ENCODE measurements around the gene LSAMP.

Gene LSAMP

DNA sequence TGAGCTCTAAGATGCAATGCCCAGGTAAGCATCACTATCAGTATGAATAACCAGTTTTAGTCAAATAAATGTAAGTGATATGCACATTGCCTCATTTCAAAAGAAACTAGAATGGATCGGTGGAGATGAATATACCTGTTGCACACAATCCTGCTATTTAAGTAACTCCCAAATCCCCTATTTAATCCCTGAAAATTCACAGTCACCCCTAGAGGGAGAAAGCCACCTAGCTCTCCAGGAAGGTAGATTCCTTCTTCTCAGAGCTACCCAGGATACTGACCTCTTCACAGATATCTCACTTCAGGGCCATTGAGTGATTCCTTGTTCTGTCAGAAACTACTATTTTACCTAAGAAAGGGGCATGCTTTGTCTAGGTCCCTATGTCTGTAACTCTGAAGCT is 11.7 kb downstream of the LSAMP start:
- Histone ChIP-seq H2AFZ (ENCODE audit: low read depth, low read length) (no peak overlapping the region), H3K9me3 (ENCODE audit: insufficient read depth, low read length, severe bottlenecking) (no peaks in the 10 kb centered on the region), H4K20me1 (ENCODE audit: insufficient read depth, low read length) (no peaks in the 10 kb centered on the region), H3K79me2 (ENCODE audit: insufficient read depth, low read length) (no peaks in the 10 kb centered on the region), H3K4me2 (ENCODE audit: insufficient read depth, low read length) (no peak overlapping the region), H3K27ac (ENCODE audit: low read length) (no peak overlapping the region), H3K9ac (ENCODE audit: low read depth, low read length) (no peak overlapping the region), H3K4me1 (ENCODE audit: insufficient read depth, low read length) (no peaks in the 10 kb centered on the region), H3K27me3 (ENCODE audit: insufficient read depth, low read length, poor library complexity) (no peaks in the 10 kb centered on the region), H3K36me3 (ENCODE audit: insufficient read depth, low read length) (no peaks in the 10 kb centered on the region), H3K4me3 (ENCODE audit: low read depth in 1 of 2, low read length in 2 of 2) (no peak overlapping the region)
- ATAC-seq (ENCODE audit: insufficient read depth, low read depth), result no peak
- no peak for DNase-seq
- no peak for TF ChIP-seq EZH2 (IDR thresholded peaks at IDR 0.05; ENCODE audit: borderline replicate concordance, low read depth, low read length, severe bottlenecking)
- TF ChIP-seq, protein P1, sequence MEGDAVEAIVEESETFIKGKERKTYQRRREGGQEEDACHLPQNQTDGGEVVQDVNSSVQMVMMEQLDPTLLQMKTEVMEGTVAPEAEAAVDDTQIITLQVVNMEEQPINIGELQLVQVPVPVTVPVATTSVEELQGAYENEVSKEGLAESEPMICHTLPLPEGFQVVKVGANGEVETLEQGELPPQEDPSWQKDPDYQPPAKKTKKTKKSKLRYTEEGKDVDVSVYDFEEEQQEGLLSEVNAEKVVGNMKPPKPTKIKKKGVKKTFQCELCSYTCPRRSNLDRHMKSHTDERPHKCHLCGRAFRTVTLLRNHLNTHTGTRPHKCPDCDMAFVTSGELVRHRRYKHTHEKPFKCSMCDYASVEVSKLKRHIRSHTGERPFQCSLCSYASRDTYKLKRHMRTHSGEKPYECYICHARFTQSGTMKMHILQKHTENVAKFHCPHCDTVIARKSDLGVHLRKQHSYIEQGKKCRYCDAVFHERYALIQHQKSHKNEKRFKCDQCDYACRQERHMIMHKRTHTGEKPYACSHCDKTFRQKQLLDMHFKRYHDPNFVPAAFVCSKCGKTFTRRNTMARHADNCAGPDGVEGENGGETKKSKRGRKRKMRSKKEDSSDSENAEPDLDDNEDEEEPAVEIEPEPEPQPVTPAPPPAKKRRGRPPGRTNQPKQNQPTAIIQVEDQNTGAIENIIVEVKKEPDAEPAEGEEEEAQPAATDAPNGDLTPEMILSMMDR (IDR thresholded peaks at IDR 0.05; ENCODE audit: borderline replicate concordance, extremely low read depth, low read length, poor library complexity, severe bottlenecking), result no peak

- H3K36me3 ChIP-seq (ENCODE audit: insufficient read depth, low read length), result no peaks in the 10 kb centered on the region
- H2AFZ ChIP-seq (ENCODE audit: low read depth, low read length), result no peak overlapping the region
- no peaks in the 10 kb centered on the region for H3K9me3 ChIP-seq (ENCODE audit: insufficient read depth, low read length, severe bottlenecking)
- H3K27me3 ChIP-seq (ENCODE audit: insufficient read depth, low read length, poor library complexity), result no peaks in the 10 kb centered on the region
- no peak overlapping the region for H3K27ac ChIP-seq (ENCODE audit: low read length)
- H3K79me2 ChIP-seq (ENCODE audit: insufficient read depth, low read length), result no peaks in the 10 kb centered on the region
- H3K4me3 ChIP-seq (ENCODE audit: low read depth in 1 of 2, low read length in 2 of 2), result no peak overlapping the region
- TF ChIP-seq, protein P1 (IDR thresholded peaks at IDR 0.05; ENCODE audit: borderline replicate concordance, extremely low read depth, low read length, poor library complexity, severe bottlenecking), result no peak
- TF ChIP-seq EZH2 (IDR thresholded peaks at IDR 0.05; ENCODE audit: borderline replicate concordance, low read depth, low read length, severe bottlenecking), result no peak
- no peaks in the 10 kb centered on the region for H4K20me1 ChIP-seq (ENCODE audit: insufficient read depth, low read length)
- ATAC-seq (ENCODE audit: insufficient read depth, low read depth) (no peak), DNase-seq (no peak)
- no peak overlapping the region for H3K4me2 ChIP-seq (ENCODE audit: insufficient read depth, low read length)
- no peaks in the 10 kb centered on the region for H3K4me1 ChIP-seq (ENCODE audit: insufficient read depth, low read length)
- H3K9ac ChIP-seq (ENCODE audit: low read depth, low read length), result no peak overlapping the region
These were observed 12.5 kb downstream of the LSAMP start for GRCh38 chr3:116432795-116433194.

GRCh38 chr3:116429479-116430269 is 15.6 kb downstream of the LSAMP start:
- Histone ChIP-seq H3K27ac (ENCODE audit: low read length) (no peak overlapping the region), H3K79me2 (ENCODE audit: insufficient read depth, low read length) (no peaks in the 10 kb centered on the region), H3K4me3 (ENCODE audit: low read depth in 1 of 2, low read length in 2 of 2) (no peak overlapping the region), H3K9ac (ENCODE audit: low read depth, low read length) (no peak overlapping the region), H2AFZ (ENCODE audit: low read depth, low read length) (no peak overlapping the region), H3K27me3 (ENCODE audit: insufficient read depth, low read length, poor library complexity) (no peaks in the 10 kb centered on the region), H3K36me3 (ENCODE audit: insufficient read depth, low read length) (no peaks in the 10 kb centered on the region), H3K4me2 (ENCODE audit: insufficient read depth, low read length) (no peak overlapping the region), H4K20me1 (ENCODE audit: insufficient read depth, low read length) (no peaks in the 10 kb centered on the region), H3K4me1 (ENCODE audit: insufficient read depth, low read length) (no peaks in the 10 kb centered on the region), H3K9me3 (ENCODE audit: insufficient read depth, low read length, severe bottlenecking) (no peaks in the 10 kb centered on the region)
- DNase-seq (no peak), ATAC-seq (ENCODE audit: insufficient read depth, low read depth) (no peak)
- TF ChIP-seq EZH2 (IDR thresholded peaks at IDR 0.05; ENCODE audit: borderline replicate concordance, low read depth, low read length, severe bottlenecking), result no peak
- TF ChIP-seq, protein P1 (IDR thresholded peaks at IDR 0.05; ENCODE audit: borderline replicate concordance, extremely low read depth, low read length, poor library complexity, severe bottlenecking), result no peak

All from DND-41 (cell line).